GM10248 (cell line): ENCODE results near the gene SLC25A29.
"Not testable (repeated sequence)": the region's sequence is repeated elsewhere in the genome, so short reads cannot be mapped to it uniquely, and the experiment has no call there.

ENCODE experiments used
- CTCF ChIA-PET: fragments of 300-600 bp; sonication (Branson Sonifier 250); formaldehyde crosslinking; extraction: SDS; loops from one replicate; lab custom pipeline; 2021; ENCODE audit warnings: antibody characterized with exemption; lab: Yijun Ruan, JAX
- POLR2A ChIA-PET: fragments of 350-650 bp; sonication (Branson Sonifier 250); formaldehyde crosslinking; extraction: SDS; loops from one replicate; lab custom pipeline; 2020; ENCODE audit warnings: antibody characterized with exemption; lab: Yijun Ruan, JAX
- DNase-seq: peaks from one replicate; pipeline ENCODE4 v3.0.0; 2012; ENCODE audit errors: extremely low spot score
- CTCF ChIP-seq: IDR thresholded peaks from 2 replicates; pipeline ENCODE4 v1.5.1; 2012; ENCODE audit warnings: mild to moderate bottlenecking, low read depth; ENCODE audit errors: extremely low read depth, missing control alignments, control extremely low read depth

SLC25A29 gene

GRCh38 chr14:100320157-100320856 lies 14.1 kb upstream of the SLC25A29 start:
- POLR2A ChIA-PET: no interaction called here
- TF ChIP-seq CTCF: no peak
- DNase-seq: no peak
- CTCF ChIA-PET: interaction anchor here (1.2 to 3.3 kb wide), 4 partner anchors 13 to 35 kb away, joined by 3 to 16 read pairs (median 6); no protein-coding TSS in a partner anchor

GRCh38 chr14:100317912-100318808 lies 11.9 kb upstream of the SLC25A29 start:
- CTCF ChIA-PET: interaction anchor here (0.6 to 3.3 kb wide), 11 partner anchors 8 to 72 kb away, joined by 3 to 16 read pairs (median 5); no protein-coding TSS in a partner anchor
- peak; percentile 83 for DNase-seq
- POLR2A ChIA-PET: interaction anchor here (0.6 kb wide), 1 partner anchor 168 kb away, joined by 3 read pairs; no protein-coding TSS in a partner anchor
- TF ChIP-seq CTCF: peak; percentile 79

GRCh38 chr14:100317389-100317788 lies 11.1 kb upstream of the SLC25A29 start:
- no peak for DNase-seq
- CTCF ChIA-PET: interaction anchor here (0.6 to 3.3 kb wide), 4 partner anchors 9 to 35 kb away, joined by 3 to 16 read pairs (median 6); no protein-coding TSS in a partner anchor
- TF ChIP-seq CTCF: no peak
- POLR2A ChIA-PET: no interaction called here

- POLR2A ChIA-PET: no interaction called here
- TF ChIP-seq CTCF: no peak
- CTCF ChIA-PET: interaction anchor here (1.5 to 2.5 kb wide), 2 partner anchors 12 to 47 kb away, joined by 6 to 7 read pairs; no protein-coding TSS in a partner anchor
- DNase-seq: no peak
These were observed 8.5 kb upstream of the SLC25A29 start for GRCh38 chr14:100314724-100315123.

- ChIA-PET CTCF (interaction anchor here (0.9 to 2.5 kb wide), 6 partner anchors 11 to 90 kb away, joined by 3 to 10 read pairs (median 6); no protein-coding TSS in a partner anchor), POLR2A (interaction anchor here (0.6 kb wide), 1 partner anchor 72 kb away, joined by 5 read pairs; no protein-coding TSS in a partner anchor)
- TF ChIP-seq CTCF: no peak
- no peak for DNase-seq
These were observed 7.4 kb upstream of the SLC25A29 start for GRCh38 chr14:100313464-100314230.

- CTCF ChIA-PET: interaction anchor here (0.9 to 2.0 kb wide), 5 partner anchors 13 to 89 kb away, joined by 3 to 10 read pairs (median 3); no protein-coding TSS in a partner anchor
- DNase-seq: no peak
- POLR2A ChIA-PET: no interaction called here
- TF ChIP-seq CTCF: no peak
These were observed 6.7 kb upstream of the SLC25A29 start for GRCh38 chr14:100312877-100313400.

GRCh38 chr14:100312110-100312876 lies 6.0 kb upstream of the SLC25A29 start:
- DNase-seq, POLR2A ChIA-PET: not testable (repeated sequence)
- CTCF ChIA-PET: interaction anchor here (0.9 to 2.0 kb wide), 3 partner anchors 12 to 73 kb away, joined by 3 to 5 read pairs (median 3); no protein-coding TSS in a partner anchor
